ENCODE data around the gene CFAP74. TPM values are rescaled to one million over a fixed set of nuclear protein-coding genes. Genes with fewer than 3 reads are reported as not detected.

CFAP74 gene
- total RNA-seq, 4 donors from 2014 or later: 0.13 TPM; not detected in 3

GRCh38 chr1:1921901-1922701, 81.5 kb downstream of the CFAP74 start:
- WGBS, 2 donors: 89 to 96% methylated on average over 4 to 14 of the region's 16 CpGs

GRCh38 chr1:1921459-1921862, 82.1 kb downstream of the CFAP74 start:
- TF ChIP-seq CTCF (IDR thresholded peaks at IDR 0.05): no peak
- TF ChIP-seq POLR2A (IDR thresholded peaks at IDR 0.05): no peak
- Histone ChIP-seq H3K27me3 (no peaks in the 10 kb centered on the region), H3K4me1 (peaks cover 7 to 18% of the 10 kb centered on the region in 2 donors), H3K27ac (no peak overlapping the region), H3K4me3 (replicated peaks in 1 of 3) (no peak overlapping the region), H3K9me3 (no peaks in the 10 kb centered on the region), H3K36me3 (no peaks in the 10 kb centered on the region)
- 100% methylated on average over 3 to 4 of the region's 6 CpGs for WGBS, 2 donors
- intact Hi-C loops (cut with DNase I): no loop called here
- DNase-seq: no peak

More at GRCh38 chr1:1921901-1922701, 81.5 kb downstream of the CFAP74 start:
- no peak overlapping the region for H3K4me3 ChIP-seq (replicated peaks in 1 of 3)
- intact Hi-C loops (cut with DNase I): no loop called here
- no peak for DNase-seq
- TF ChIP-seq POLR2A (IDR thresholded peaks at IDR 0.05): no peak
- TF ChIP-seq CTCF (IDR thresholded peaks at IDR 0.05): no peak
- no peak overlapping the region for H3K27ac ChIP-seq
- no peaks in the 10 kb centered on the region for H3K36me3 ChIP-seq
- H3K4me1 ChIP-seq: peaks cover 7 to 18% of the 10 kb centered on the region in 2 donors
- no peaks in the 10 kb centered on the region for H3K27me3 ChIP-seq
- H3K9me3 ChIP-seq: no peaks in the 10 kb centered on the region

DNA sequence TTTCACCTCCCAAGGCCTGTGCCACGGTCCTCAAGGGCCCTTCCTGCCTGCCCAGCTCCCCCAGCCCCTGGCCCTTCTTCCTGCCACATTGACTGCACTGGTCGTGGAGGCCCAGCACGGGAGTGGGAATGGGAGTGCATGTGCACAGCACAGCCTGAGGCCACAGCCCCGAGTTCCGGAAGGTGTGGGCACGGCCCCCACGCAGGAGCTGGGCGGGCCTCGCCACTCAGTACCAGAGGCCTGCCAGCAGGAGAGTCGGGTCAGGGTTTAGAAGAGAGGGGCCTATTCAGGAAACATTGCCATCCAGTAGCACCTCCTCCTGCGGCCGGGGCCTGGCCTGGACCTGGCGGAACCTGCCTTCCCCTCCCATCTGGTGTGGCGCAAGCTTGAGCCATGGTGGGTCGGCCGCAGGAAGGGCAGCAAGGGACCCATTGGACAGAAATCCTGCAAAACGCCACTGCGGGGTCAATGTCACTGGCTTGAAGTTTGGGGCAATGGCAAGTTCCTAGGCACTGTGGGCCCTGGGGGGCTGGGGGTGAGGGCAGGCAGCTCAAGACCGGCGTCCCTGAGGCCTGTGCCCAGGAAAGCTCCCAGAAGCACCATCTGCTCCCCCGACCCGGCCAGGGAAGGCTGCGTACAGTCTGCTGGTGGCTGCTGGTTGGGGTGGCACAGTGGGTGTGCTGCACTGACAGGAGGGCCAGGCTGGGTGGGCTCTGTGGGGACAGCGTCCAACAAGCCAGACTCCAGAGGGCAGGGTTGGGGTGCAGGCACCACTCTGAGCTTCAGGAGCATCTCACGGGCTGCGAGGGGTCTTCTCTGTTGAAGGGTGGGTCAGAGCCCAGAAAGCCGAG, 82.8 kb downstream of the CFAP74 start:
- H3K9me3 ChIP-seq: no peaks in the 10 kb centered on the region
- H3K27ac ChIP-seq: no peak overlapping the region
- DNase-seq: no peak

GRCh38 chr1:1920057-1920607, 83.5 kb downstream of the CFAP74 start:
- TF ChIP-seq POLR2A (IDR thresholded peaks at IDR 0.05) (no peak), CTCF (IDR thresholded peaks at IDR 0.05) (no peak)
- intact Hi-C loops (cut with DNase I): no loop called here
- Histone ChIP-seq H3K27ac (no peak overlapping the region), H3K27me3 (no peaks in the 10 kb centered on the region), H3K36me3 (no peaks in the 10 kb centered on the region), H3K4me1 (peaks cover 7 to 18% of the 10 kb centered on the region in 2 donors), H3K9me3 (no peaks in the 10 kb centered on the region), H3K4me3 (replicated peaks in 1 of 3) (no peak overlapping the region)
- no peak for DNase-seq
- WGBS, 2 donors: 95 to 100% methylated on average over 2 to 4 of the region's 6 CpGs

More for the DNA sequence above, 82.8 kb downstream of the CFAP74 start:
- intact Hi-C loops (cut with DNase I): no loop called here
- Histone ChIP-seq H3K4me1 (peaks cover 7 to 18% of the 10 kb centered on the region in 2 donors), H3K4me3 (replicated peaks in 1 of 3) (no peak overlapping the region), H3K27me3 (no peaks in the 10 kb centered on the region), H3K36me3 (no peaks in the 10 kb centered on the region)
- WGBS, 2 donors: 79 to 90% methylated on average over 10 to 13 of the region's 27 CpGs
- no peak for TF ChIP-seq CTCF (IDR thresholded peaks at IDR 0.05)
- no peak for TF ChIP-seq POLR2A (IDR thresholded peaks at IDR 0.05)

Data from thyroid gland (tissue), 4 donors.